Mesodermal cell (in vitro differentiated cells): ENCODE measurements around the gene SET.

Experiments used
- H3K27ac ChIP-seq: 2 replicates; pipeline ENCODE4 v1.7.0; 2013; ENCODE audit warnings: mild to moderate bottlenecking, low read depth, low read length, moderate library complexity; ENCODE audit not compliant: severe bottlenecking
- H3K36me3 ChIP-seq: 2 replicates; pipeline ENCODE4 v1.7.1; 2013; ENCODE audit warnings: mild to moderate bottlenecking, low read length, moderate library complexity; ENCODE audit not compliant: control insufficient read depth, insufficient read depth
- H3K4me1 ChIP-seq: one replicate; pipeline ENCODE4 v1.7.1; 2013; ENCODE audit warnings: mild to moderate bottlenecking, low read length; ENCODE audit not compliant: insufficient read depth, control insufficient read depth, poor library complexity, severe bottlenecking
- H3K4me3 ChIP-seq: 2 replicates; pipeline ENCODE4 v1.7.0; 2013; ENCODE audit warnings: low read length, control low read depth, mild to moderate bottlenecking; ENCODE audit not compliant: insufficient read depth, poor library complexity, severe bottlenecking; ENCODE audit errors: extremely low read depth
- H3K9me3 ChIP-seq: 2 replicates; pipeline ENCODE4 v1.7.1; 2013; ENCODE audit warnings: mild to moderate bottlenecking, low read length, moderate library complexity; ENCODE audit not compliant: control insufficient read depth
- WGBS, 2 experiments: methylation state at CpG; one replicate each; pipeline ENCODE4 v1.1.5; 2013; ENCODE audit warnings: missing lambda C conversion rate in 2 of 2; ENCODE audit not compliant: insufficient coverage in 2 of 2; 5-methylcytosine and 5-hydroxymethylcytosine counted together

Gene SET

GRCh38 chr9:128702949-128703615 is 14.1 kb downstream of the SET start:
- Histone ChIP-seq H3K9me3 (no peaks in the 10 kb centered on the region), H3K4me1 (peaks cover 10% of the 10 kb centered on the region), H3K36me3 (peaks cover 25% of the 10 kb centered on the region), H3K27ac (peak overlapping the region; percentile 29), H3K4me3 (peak overlapping the region; percentile 86)
- WGBS, 2 experiments, result 5 to 6% methylated on average over 44 to 45 of the region's 55 CpGs

GRCh38 chr9:128703616-128704355 is 14.8 kb downstream of the SET start:
- Histone ChIP-seq H3K27ac (no peak overlapping the region), H3K4me3 (peak overlapping the region; percentile 86)
- 90% methylated on average over 27 to 31 of the region's 31 CpGs for WGBS, 2 experiments

GRCh38 chr9:128704356-128704670 is 15.3 kb downstream of the SET start:
- Histone ChIP-seq H3K36me3 (peaks cover 31% of the 10 kb centered on the region), H3K4me1 (peaks cover 10% of the 10 kb centered on the region), H3K4me3 (no peak overlapping the region), H3K9me3 (no peaks in the 10 kb centered on the region), H3K27ac (no peak overlapping the region)
- WGBS, 2 experiments, result 97 to 98% methylated on average over 5 of the region's 5 CpGs

More at GRCh38 chr9:128703616-128704355, 14.8 kb downstream of the SET start:
- H3K9me3 ChIP-seq, result no peaks in the 10 kb centered on the region
- H3K36me3 ChIP-seq, result peaks cover 30% of the 10 kb centered on the region
- peaks cover 10% of the 10 kb centered on the region for H3K4me1 ChIP-seq

GRCh38 chr9:128705051-128705965 is 16.3 kb downstream of the SET start:
- 94 to 97% methylated on average over 27 to 32 of the region's 36 CpGs for WGBS, 2 experiments
- Histone ChIP-seq H3K4me1 (peaks cover 10% of the 10 kb centered on the region), H3K4me3 (no peak overlapping the region), H3K9me3 (no peaks in the 10 kb centered on the region), H3K36me3 (peaks cover 34% of the 10 kb centered on the region), H3K27ac (no peak overlapping the region)

- whole genome bisulfite sequencing, 2 experiments, result 92 to 100% methylated on average over 1 of the region's 1 CpG
- no peak overlapping the region for H3K4me3 ChIP-seq
- no peaks in the 10 kb centered on the region for H3K9me3 ChIP-seq
- H3K27ac ChIP-seq, result no peak overlapping the region
- peaks cover 10% of the 10 kb centered on the region for H3K4me1 ChIP-seq
- H3K36me3 ChIP-seq, result peaks cover 34% of the 10 kb centered on the region
These were observed 17.0 kb downstream of the SET start for GRCh38 chr9:128706045-128706444.

- H3K27ac ChIP-seq, result no peak overlapping the region
- H3K4me3 ChIP-seq, result no peak overlapping the region
- 88 to 91% methylated on average over 18 to 21 of the region's 23 CpGs for WGBS, 2 experiments
- peaks cover 10% of the 10 kb centered on the region for H3K4me1 ChIP-seq
- no peaks in the 10 kb centered on the region for H3K9me3 ChIP-seq
- H3K36me3 ChIP-seq, result peaks cover 34% of the 10 kb centered on the region
These were observed 17.8 kb downstream of the SET start for GRCh38 chr9:128706671-128707381.

- no peaks in the 10 kb centered on the region for H3K9me3 ChIP-seq
- H3K36me3 ChIP-seq, result peaks cover 37% of the 10 kb centered on the region
- no peak overlapping the region for H3K4me3 ChIP-seq
- 90% methylated on average over 3 to 4 of the region's 8 CpGs for WGBS, 2 experiments
- peaks cover 10% of the 10 kb centered on the region for H3K4me1 ChIP-seq
- no peak overlapping the region for H3K27ac ChIP-seq
These were observed 18.4 kb downstream of the SET start for GRCh38 chr9:128707446-128707845.

GRCh38 chr9:128712451-128713410 is 23.7 kb downstream of the SET start:
- WGBS, 2 experiments, result 96 to 97% methylated on average over 19 to 20 of the region's 26 CpGs
- H3K36me3 ChIP-seq, result peaks cover 60% of the 10 kb centered on the region

GRCh38 chr9:128713411-128713780 is 24.4 kb downstream of the SET start:
- H3K36me3 ChIP-seq, result peaks cover 62% of the 10 kb centered on the region
- no peaks in the 10 kb centered on the region for H3K9me3 ChIP-seq
- H3K27ac ChIP-seq, result no peak overlapping the region
- no peaks in the 10 kb centered on the region for H3K4me1 ChIP-seq
- no peak overlapping the region for H3K4me3 ChIP-seq
- WGBS, 2 experiments, result 95 to 96% methylated on average over 11 to 13 of the region's 13 CpGs

More at GRCh38 chr9:128712451-128713410, 23.7 kb downstream of the SET start:
- Histone ChIP-seq H3K4me3 (no peak overlapping the region), H3K4me1 (no peaks in the 10 kb centered on the region), H3K9me3 (no peaks in the 10 kb centered on the region), H3K27ac (no peak overlapping the region)
